Mucosa of descending colon (tissue), 3 donors: ENCODE data around the gene FLVCR1. TPM values are rescaled to one million over a fixed set of nuclear protein-coding genes. Genes with fewer than 3 reads are reported as not detected.
"Not testable (repeated sequence)": the region's sequence is repeated elsewhere in the genome, so short reads cannot be mapped to it uniquely, and the experiment has no call there.

ENCODE experiments used
- ATAC-seq: fragments of 200-7000 bp; cut with Tn5 transposase; one replicate; pipeline ENCODE4 v1.9.1; 2020; ENCODE audit warnings: mild to moderate bottlenecking, moderate library complexity
- DNase-seq, 3 donors: peaks; one replicate each; pipeline ENCODE4 v3.0.0-alpha.2; 2020
- H3K36me3 ChIP-seq: fragments of 200-600 bp; one replicate; pipeline ENCODE4 v1.8.0; 2021; ENCODE audit warnings: low read depth, mild to moderate bottlenecking
- H3K4me1 ChIP-seq: fragments of 200-600 bp; one replicate; pipeline ENCODE4 v1.8.0; 2021; ENCODE audit warnings: low read depth, mild to moderate bottlenecking
- H3K4me3 ChIP-seq: fragments of 200-600 bp; one replicate; pipeline ENCODE4 v1.8.0; 2021; ENCODE audit warnings: mild to moderate bottlenecking
- H3K9me3 ChIP-seq: fragments of 200-600 bp; one replicate; pipeline ENCODE4 v1.8.0; 2021; ENCODE audit warnings: mild to moderate bottlenecking
- intact Hi-C, 2 donors: fragments of 100-400 bp; cut with DNase I in 1 of 2; cut with micrococcal nuclease in 1 of 2; formaldehyde crosslinking; loops; one replicate each; pipeline versions ENCODE4 v1.11.0 to v1.11.1; 2022; cut with DNase I, micrococcal nuclease
- total RNA-seq, 3 donors: library from RNA; stranded (reverse); fragmentation: NEBNext Ultra II Directional in 2 of 3; extraction: Animal tissue kit (Norgen Biotek cat#: 25700) in 2 of 3; gene quantifications; one replicate each; pipeline versions ENCODE4 v1.2.1 to v1.2.4, GENCODE V29; 2021 to 2023
- TF ChIP-seq, protein P1 (sequence below): fragments of 200-600 bp; IDR thresholded peaks from one replicate; pipeline ENCODE4 v1.8.0; 2022; ENCODE audit warnings: antibody characterized with exemption, mild to moderate bottlenecking
- donor health status: DM: no; HTN: no; CAD: no; lungs with moderate emphysema.
- donor health status: DM: no; HTN: no; CAD: no.
- donor health status: DM: no; HTN: yes; CAD: no.

FLVCR1 gene
- total RNA-seq, 3 donors from 2014 or later = 9.7 to 12.1 (median 10.1) TPM

DNA sequence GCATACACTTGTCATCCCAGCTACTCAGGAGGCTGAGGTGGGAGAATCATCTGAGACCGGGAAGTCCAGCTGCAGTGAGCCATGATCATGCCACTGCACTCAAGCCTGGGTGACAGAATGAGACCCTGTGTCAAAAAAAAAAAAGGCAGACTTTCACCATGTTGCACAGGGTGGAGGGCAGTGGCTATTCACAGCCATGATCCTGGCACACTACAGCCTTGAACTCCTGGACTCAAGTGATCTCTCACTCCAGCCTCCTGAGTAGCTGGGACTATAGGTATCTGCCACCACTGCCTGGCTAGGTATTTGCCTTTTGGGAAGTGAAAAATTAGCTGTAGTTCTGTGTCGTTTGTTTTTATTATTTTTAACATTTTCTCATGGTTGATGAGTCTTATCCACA lies 29.7 kb upstream of the FLVCR1 start:
- Histone ChIP-seq H3K36me3 (no peaks in the 10 kb centered on the region), H3K4me3 (no peak overlapping the region), H3K4me1 (peaks cover 18% of the 10 kb centered on the region), H3K9me3 (peaks cover 20% of the 10 kb centered on the region)
- DNase-seq = no peak
- TF ChIP-seq, protein P1, sequence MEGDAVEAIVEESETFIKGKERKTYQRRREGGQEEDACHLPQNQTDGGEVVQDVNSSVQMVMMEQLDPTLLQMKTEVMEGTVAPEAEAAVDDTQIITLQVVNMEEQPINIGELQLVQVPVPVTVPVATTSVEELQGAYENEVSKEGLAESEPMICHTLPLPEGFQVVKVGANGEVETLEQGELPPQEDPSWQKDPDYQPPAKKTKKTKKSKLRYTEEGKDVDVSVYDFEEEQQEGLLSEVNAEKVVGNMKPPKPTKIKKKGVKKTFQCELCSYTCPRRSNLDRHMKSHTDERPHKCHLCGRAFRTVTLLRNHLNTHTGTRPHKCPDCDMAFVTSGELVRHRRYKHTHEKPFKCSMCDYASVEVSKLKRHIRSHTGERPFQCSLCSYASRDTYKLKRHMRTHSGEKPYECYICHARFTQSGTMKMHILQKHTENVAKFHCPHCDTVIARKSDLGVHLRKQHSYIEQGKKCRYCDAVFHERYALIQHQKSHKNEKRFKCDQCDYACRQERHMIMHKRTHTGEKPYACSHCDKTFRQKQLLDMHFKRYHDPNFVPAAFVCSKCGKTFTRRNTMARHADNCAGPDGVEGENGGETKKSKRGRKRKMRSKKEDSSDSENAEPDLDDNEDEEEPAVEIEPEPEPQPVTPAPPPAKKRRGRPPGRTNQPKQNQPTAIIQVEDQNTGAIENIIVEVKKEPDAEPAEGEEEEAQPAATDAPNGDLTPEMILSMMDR = no peak
- ATAC-seq = peak; percentile 6
- intact Hi-C loops = no loop called here

DNA sequence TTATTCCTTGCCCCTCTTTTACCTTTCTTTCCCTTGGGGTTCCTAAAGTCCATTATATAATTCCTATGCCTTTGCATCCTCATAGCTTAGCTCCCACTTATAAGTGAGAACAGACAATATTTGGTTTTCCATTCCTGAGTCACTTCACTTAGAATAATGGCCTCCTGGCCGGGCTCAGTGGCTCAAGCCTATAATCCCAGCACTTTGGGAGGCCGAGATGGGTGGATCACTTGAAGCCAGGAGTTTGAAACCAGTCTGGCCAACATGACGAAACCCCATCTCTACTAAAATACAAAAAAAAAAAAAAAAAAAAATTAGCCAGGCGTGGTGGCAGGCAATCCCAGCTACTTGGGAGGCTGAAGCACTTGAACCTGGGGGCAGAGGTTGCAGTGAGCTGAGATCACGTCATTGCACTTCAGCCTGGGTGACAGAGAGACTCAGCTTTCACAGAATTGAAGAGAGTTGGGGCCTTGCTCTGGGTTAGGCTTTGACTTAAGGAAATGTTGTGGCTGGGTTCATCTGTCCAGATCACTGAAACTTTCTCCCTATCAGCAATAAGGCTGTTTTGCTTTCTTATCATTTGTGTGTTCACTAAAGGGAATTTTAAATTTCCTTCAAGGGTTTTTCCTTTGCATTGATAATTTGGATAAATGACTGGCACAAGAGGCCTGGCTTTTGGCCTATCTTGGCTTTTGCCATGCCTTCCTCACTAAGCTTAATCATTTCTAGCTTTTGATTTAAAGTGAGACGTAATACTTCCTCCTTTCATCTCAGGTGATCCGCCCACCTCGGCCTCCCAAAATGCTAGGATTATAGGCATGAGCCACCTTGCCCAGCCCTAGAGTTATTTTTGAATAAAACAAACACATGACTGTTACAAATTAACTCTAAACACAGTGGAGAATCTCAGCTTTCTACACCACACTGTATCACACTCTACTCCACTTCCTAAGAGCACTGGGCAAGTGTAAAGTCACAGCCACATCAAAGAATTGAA lies 24.6 kb upstream of the FLVCR1 start:
- ATAC-seq = peak; percentile 88

DNA sequence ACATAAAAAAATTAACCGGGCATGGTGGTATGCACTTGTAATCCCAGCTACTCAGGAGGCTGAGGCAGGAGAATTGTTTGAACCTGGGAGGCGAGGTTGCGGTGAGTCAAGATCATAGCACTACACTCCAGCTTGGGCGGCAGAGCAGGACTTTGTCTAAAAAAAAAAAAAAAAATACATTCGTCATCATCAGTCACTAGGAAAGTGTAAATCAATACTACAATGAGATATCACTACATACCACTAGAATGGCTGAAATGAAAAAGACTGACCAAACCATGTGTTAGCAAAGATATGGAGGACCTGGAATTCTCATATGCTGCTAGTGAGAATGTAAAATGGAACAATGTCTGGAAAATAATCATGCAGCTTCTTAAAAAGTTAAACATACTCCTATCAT lies 19.9 kb upstream of the FLVCR1 start:
- peaks cover 4% of the 10 kb centered on the region for H3K4me1 ChIP-seq
- H3K9me3 ChIP-seq = no peaks in the 10 kb centered on the region
- DNase-seq = no peak
- intact Hi-C loops = no loop called here
- no peak for ATAC-seq
- TF ChIP-seq, protein P1 = no peak
- no peak overlapping the region for H3K4me3 ChIP-seq
- no peaks in the 10 kb centered on the region for H3K36me3 ChIP-seq

More for the DNA sequence above, 24.6 kb upstream of the FLVCR1 start:
- DNase-seq = peak; percentile 69 to 82 (median 77)
- H3K9me3 ChIP-seq, intact Hi-C loops, H3K4me3 ChIP-seq, H3K36me3 ChIP-seq: not testable (repeated sequence)
- H3K4me1 ChIP-seq = peaks cover 11% of the 10 kb centered on the region

DNA sequence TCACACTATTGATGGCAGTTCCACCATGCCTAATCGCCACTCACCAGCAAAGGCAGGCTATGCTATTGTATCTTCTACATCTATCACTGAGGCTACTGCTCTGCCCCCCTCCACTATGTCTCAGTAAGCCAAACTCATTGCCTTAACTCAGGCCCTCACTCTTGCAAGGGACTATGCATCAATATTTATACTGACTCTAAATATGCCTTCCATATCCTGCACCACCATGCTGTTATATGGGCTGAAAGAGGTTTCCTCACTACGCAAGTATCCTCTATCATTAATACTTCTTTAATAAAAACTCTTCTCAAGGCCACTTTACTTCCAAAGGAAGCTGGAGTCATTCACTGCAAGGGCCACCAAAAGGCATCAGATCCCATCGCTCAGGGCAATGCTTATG lies 13.6 kb upstream of the FLVCR1 start:
- ATAC-seq = not testable (repeated sequence)

DNA sequence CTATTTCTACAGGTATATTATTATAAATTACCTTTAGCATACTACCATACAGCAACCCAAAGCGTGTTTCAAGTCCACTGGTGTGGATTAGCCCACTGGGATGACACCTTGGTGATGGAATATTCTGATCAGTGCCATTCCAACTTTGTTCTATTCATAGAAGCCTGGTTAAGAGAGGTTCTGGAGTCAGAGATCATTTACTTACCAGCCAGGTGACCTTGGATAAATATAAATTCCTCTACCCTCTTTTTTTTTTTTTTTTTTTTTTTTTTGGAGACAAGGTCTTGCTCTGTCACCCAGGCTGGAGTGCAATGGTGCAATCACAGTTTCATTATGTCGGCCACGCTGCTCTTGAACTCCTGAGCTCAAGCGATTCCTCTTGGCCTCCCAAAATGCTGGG lies 10.5 kb upstream of the FLVCR1 start, which contains the start of gene SPATA45:
SPATA45 (minus strand) TSS at position 101 of the 400 bp plus-strand sequence. CDS start 11,500 bp downstream, outside the sequence.
- no peak within 1 kb of the TSS for H3K4me3 ChIP-seq
- DNase-seq = no peak
- intact Hi-C loops = no loop called here

More for the DNA sequence above, 13.6 kb upstream of the FLVCR1 start:
- H3K4me3 ChIP-seq, H3K9me3 ChIP-seq, H3K36me3 ChIP-seq, intact Hi-C loops, DNase-seq, H3K4me1 ChIP-seq: not testable (repeated sequence)

DNA sequence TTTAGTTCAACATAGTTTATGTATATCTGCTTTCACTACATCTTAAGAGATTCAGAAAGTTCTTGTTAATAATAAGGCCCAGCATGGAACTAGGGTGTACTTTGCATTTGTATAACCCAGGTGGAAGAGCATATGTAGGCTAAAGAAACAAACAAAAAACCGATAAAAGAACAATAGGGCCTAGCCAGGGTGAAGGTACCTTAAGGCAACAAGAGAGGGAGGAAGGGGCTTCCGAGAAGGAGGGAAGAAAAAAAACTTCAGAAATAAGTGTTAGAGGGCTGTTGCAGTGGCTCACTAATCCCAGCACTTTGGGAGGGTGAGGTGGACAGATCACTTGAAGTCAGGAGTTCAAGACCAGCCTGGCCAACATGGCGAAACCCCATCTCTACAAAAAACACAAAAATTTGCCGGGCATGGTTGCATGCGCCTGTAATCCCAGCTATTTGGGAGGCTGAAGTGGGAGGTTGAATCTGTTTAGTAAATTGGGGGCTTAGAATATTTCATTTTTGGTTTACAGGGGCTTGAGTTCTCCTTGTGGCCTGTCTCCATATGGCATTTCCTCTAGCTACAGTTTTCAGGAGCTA lies 5.9 kb upstream of the FLVCR1 start:
- TF ChIP-seq, protein P1 = no peak
- intact Hi-C loops = no loop called here
- DNase-seq = no peak
- Histone ChIP-seq H3K4me1 (peaks cover 5% of the 10 kb centered on the region), H3K9me3 (no peaks in the 10 kb centered on the region), H3K36me3 (no peaks in the 10 kb centered on the region), H3K4me3 (no peak overlapping the region)
- no peak for ATAC-seq

More for the DNA sequence above, 10.5 kb upstream of the FLVCR1 start, which contains the start of gene SPATA45:
- no peaks in the 10 kb centered on the region for H3K4me1 ChIP-seq
- TF ChIP-seq, protein P1 = no peak
- H3K9me3 ChIP-seq = no peaks in the 10 kb centered on the region
- no peak for ATAC-seq
- H3K36me3 ChIP-seq = no peaks in the 10 kb centered on the region
